ENCODE results near the gene JAK1. TPM values are rescaled to one million over a fixed set of nuclear protein-coding genes. Genes with fewer than 3 reads are reported as not detected.

Gene JAK1
- total and polyA plus RNA-seq, 10 of the 15 experiments (the other 5 are each of a cell fraction or from before 2014, with no cell fraction given): 9.6 to 45.5 (median 35.7) TPM

DNA sequence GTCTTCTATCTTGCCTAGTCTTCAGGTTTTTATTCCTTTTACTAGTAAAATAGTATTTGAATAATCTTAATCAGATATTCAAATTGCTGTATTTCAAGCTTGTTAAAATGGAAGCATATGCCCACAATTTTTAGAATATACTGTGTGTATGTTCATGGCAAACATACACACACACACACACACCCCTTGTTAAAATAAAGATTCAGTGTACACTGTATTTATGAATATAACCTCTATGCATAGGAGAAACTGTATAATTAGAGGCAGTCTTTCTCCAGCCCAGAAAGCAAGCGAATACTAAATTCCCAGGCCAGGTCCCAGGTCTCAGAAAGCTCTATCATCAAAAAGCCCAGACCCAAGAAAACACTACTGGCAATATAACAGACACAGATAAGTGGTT is 57.8 kb downstream of the JAK1 start:
- Histone ChIP-seq H3K4me2 (ENCODE audit: control insufficient read depth, insufficient read depth) (no peak overlapping the region), H3K4me3 (no peak overlapping the region), H4K20me1 (ENCODE audit: control insufficient read depth, insufficient read depth) (no peaks in the 10 kb centered on the region; the same call in 1 of the 2 replicates), H3K9me3 (replicated peaks; ENCODE audit: control insufficient read depth, insufficient read depth, low read length) (no peaks in the 10 kb centered on the region), H3K27me3 (replicated peaks in 1 of 2; ENCODE audit: control insufficient read depth in 2 of 2, insufficient read depth in 2 of 2, low read length in 1 of 2) (no peaks in the 10 kb centered on the region), H3K27ac (ENCODE audit: control insufficient read depth, insufficient read depth) (no peak overlapping the region), H3K9ac (ENCODE audit: control insufficient read depth, insufficient read depth, low read length) (no peak overlapping the region), H3K4me1 (ENCODE audit: control insufficient read depth, insufficient read depth, low read length) (peaks cover 5% of the 10 kb centered on the region; the same call in 1 of the 2 replicates), H3K79me2 (ENCODE audit: control insufficient read depth, insufficient read depth, low read length) (peaks cover 5% of the 10 kb centered on the region), H2AFZ (ENCODE audit: control insufficient read depth, low read depth, low read length) (no peak overlapping the region), H3K36me3 (ENCODE audit: control insufficient read depth in 2 of 2, insufficient read depth in 2 of 2, low read length in 1 of 2) (no peaks in the 10 kb centered on the region)
- TF ChIP-seq, protein P1, sequence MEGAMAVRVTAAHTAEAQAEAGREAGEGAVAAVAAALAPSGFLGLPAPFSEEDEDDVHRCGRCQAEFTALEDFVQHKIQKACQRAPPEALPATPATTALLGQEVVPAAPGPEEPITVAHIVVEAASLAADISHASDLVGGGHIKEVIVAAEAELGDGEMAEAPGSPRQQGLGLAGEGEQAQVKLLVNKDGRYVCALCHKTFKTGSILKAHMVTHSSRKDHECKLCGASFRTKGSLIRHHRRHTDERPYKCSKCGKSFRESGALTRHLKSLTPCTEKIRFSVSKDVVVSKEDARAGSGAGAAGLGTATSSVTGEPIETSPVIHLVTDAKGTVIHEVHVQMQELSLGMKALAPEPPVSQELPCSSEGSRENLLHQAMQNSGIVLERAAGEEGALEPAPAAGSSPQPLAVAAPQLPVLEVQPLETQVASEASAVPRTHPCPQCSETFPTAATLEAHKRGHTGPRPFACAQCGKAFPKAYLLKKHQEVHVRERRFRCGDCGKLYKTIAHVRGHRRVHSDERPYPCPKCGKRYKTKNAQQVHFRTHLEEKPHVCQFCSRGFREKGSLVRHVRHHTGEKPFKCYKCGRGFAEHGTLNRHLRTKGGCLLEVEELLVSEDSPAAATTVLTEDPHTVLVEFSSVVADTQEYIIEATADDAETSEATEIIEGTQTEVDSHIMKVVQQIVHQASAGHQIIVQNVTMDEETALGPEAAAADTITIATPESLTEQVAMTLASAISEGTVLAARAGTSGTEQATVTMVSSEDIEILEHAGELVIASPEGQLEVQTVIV (IDR thresholded peaks at IDR 0.05; ENCODE audit: borderline replicate concordance, partially characterized antibody): no peak
- TF ChIP-seq RCOR1 (conservative IDR thresholded peaks at IDR 0.05; ENCODE audit: low read depth, low read length): no peak
- TF ChIP-seq PAX8 (IDR thresholded peaks at IDR 0.05): no peak
- no peak for TF ChIP-seq REST (IDR thresholded peaks at IDR 0.05; ENCODE audit: low read depth, low read length)
- no peak for TF ChIP-seq ZSCAN29 (IDR thresholded peaks at IDR 0.05)
- TF ChIP-seq, protein P2, sequence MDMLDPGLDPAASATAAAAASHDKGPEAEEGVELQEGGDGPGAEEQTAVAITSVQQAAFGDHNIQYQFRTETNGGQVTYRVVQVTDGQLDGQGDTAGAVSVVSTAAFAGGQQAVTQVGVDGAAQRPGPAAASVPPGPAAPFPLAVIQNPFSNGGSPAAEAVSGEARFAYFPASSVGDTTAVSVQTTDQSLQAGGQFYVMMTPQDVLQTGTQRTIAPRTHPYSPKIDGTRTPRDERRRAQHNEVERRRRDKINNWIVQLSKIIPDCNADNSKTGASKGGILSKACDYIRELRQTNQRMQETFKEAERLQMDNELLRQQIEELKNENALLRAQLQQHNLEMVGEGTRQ (IDR thresholded peaks at IDR 0.05; ENCODE audit: borderline replicate concordance, low read depth, low read length): no peak
- in situ Hi-C loops (cut with MboI) (no loop called here), intact Hi-C loops (cut with micrococcal nuclease; ENCODE audit: unreplicated experiment) (no loop called here)
- ChIA-PET SMC1A (ENCODE audit: uncharacterized antibody, unreplicated experiment) (interaction anchor here (0.7 to 1.2 kb wide), 5 partner anchors 10 to 31 kb away, joined by 3 to 6 read pairs (median 5); no protein-coding TSS in a partner anchor), CTCF (no interaction called here), RAD21 (ENCODE audit: unreplicated experiment) (no interaction called here), POLR2A (no interaction called here)
- ATAC-seq (no peak), DNase-seq (ENCODE audit: low read depth, low spot score) (no peak), FAIRE-seq (no peak)
- no TSS peak for BruUV-seq (replicated peaks)
- 90% methylated on average over 1 of the region's 1 CpG for WGBS (ENCODE audit: insufficient coverage, insufficient replicate concordance, low lambda C conversion rate, missing lambda C conversion rate)
